GM12878 (cell line): Measurements from ENCODE around the gene COA1. TPM values are rescaled to one million over a fixed set of nuclear protein-coding genes. Genes with fewer than 3 reads are reported as not detected.

Experiments used
- ATF7 ChIP-seq: fragments of 450-650 bp; IDR thresholded peaks from 2 replicates; pipeline ENCODE4 v1.6.1; 2016; ENCODE audit warnings: low read depth, mild to moderate bottlenecking
- CHD1 ChIP-seq: IDR thresholded peaks from 2 replicates; pipeline ENCODE4 v1.6.1; 2012; ENCODE audit warnings: low read depth, low read length, improper control_type of control experiment
- E2F8 ChIP-seq: fragments of 450-650 bp; IDR thresholded peaks from 2 replicates; pipeline ENCODE4 v1.6.1; 2018; ENCODE audit warnings: mild to moderate bottlenecking, low read depth, moderate library complexity; ENCODE audit not compliant: partially characterized antibody
- GATAD2B ChIP-seq: fragments of 450-650 bp; conservative IDR thresholded peaks from 2 replicates; pipeline ENCODE4 v1.6.1; 2017; ENCODE audit warnings: low read depth, mild to moderate bottlenecking, moderate library complexity
- IKZF2 ChIP-seq, 2 experiments: fragments of 450-650 bp; IDR thresholded peaks; 2 replicates each; pipeline ENCODE4 v1.6.1; 2017; ENCODE audit warnings: mild to moderate bottlenecking in 2 of 2, moderate library complexity in 2 of 2
- IRF4 ChIP-seq: IDR thresholded peaks from 2 replicates; pipeline ENCODE4 v1.6.1; 2011; ENCODE audit warnings: low read depth, low read length
- MAX ChIP-seq: IDR thresholded peaks from 2 replicates; pipeline ENCODE4 v1.6.1; 2012; ENCODE audit warnings: low read depth, low read length, improper control_type of control experiment
- NKRF ChIP-seq: fragments of 450-650 bp; conservative IDR thresholded peaks from 2 replicates; pipeline ENCODE4 v1.6.1; 2017; ENCODE audit warnings: mild to moderate bottlenecking, moderate library complexity
- PKNOX1 ChIP-seq: fragments of 450-650 bp; IDR thresholded peaks from 2 replicates; pipeline ENCODE4 v1.6.1; 2016; ENCODE audit warnings: mild to moderate bottlenecking
- PML ChIP-seq: IDR thresholded peaks from 2 replicates; pipeline ENCODE4 v1.6.1; 2012; ENCODE audit warnings: low read length, inconsistent platforms
- RELB ChIP-seq: fragments of 450-650 bp; IDR thresholded peaks from 2 replicates; pipeline ENCODE4 v1.6.1; 2017; ENCODE audit warnings: low read depth, mild to moderate bottlenecking, moderate library complexity
- SUPT20H ChIP-seq: IDR thresholded peaks from 2 replicates; pipeline ENCODE4 v1.6.1; 2011; ENCODE audit warnings: low read depth, mild to moderate bottlenecking, low read length, moderate library complexity, borderline replicate concordance; ENCODE audit not compliant: control insufficient read depth
- ZNF217 ChIP-seq: fragments of 450-650 bp; IDR thresholded peaks from 2 replicates; pipeline ENCODE4 v1.6.1; 2017; ENCODE audit warnings: antibody characterized with exemption, mild to moderate bottlenecking
- ZNF592 ChIP-seq: fragments of 450-650 bp; IDR thresholded peaks from 2 replicates; pipeline ENCODE4 v1.6.1; 2017; ENCODE audit warnings: mild to moderate bottlenecking, moderate library complexity
- ZZZ3 ChIP-seq: IDR thresholded peaks from 2 replicates; pipeline ENCODE4 v1.6.1; 2011; ENCODE audit warnings: low read depth; ENCODE audit not compliant: control insufficient read depth, insufficient read length
- polyA plus RNA-seq, 11 experiments: library from polyadenylated mRNA; depleted of rRNA in 4 of 11; unstranded in 6 of 11; stranded (reverse) in 5 of 11; fragments of >200 nt; fragmentation: Nextera tagmentation in 4 of 11; fragmentation: Illumina TruSeq in 1 of 11; extraction: Ambion mirVana in 4 of 11; extraction: Trizol in 1 of 11; gene quantifications; 1 replicate in 1 of 11; 2 replicates in 10 of 11; pipeline versions ENCODE4 v1.2.1 to v1.2.3, GENCODE V29; 2011 to 2016; ENCODE audit warnings: inconsistent platforms in 2 of 11, missing spikeins in 2 of 11, low read depth in 1 of 11
- total RNA-seq, 4 experiments: library from RNA; depleted of rRNA in 3 of 4; stranded (reverse); fragments of >200 nt in 3 of 4; fragmentation: Illumina TruSeq in 1 of 4; extraction: Trizol in 1 of 4; gene quantifications; 2 replicates each; pipeline versions ENCODE4 v1.2.1 to v1.2.3, GENCODE V29; 2013 to 2021

The COA1 gene
- total and polyA plus RNA-seq, 10 of the 15 experiments (the other 5 are each of a cell fraction or from before 2014, with no cell fraction given) = 83.1 to 258 (median 111) TPM

- no peak for TF ChIP-seq E2F8
- no peak for TF ChIP-seq PML
- 0 out of 2 replicates have a peak, but pooled peaks have one; percentile 12 for TF ChIP-seq ATF7
- no peak for TF ChIP-seq MAX
- peak; percentile 96 for TF ChIP-seq IRF4
- TF ChIP-seq RELB = peak; percentile 5; the same call in 1 of the 2 replicates
- no peak for TF ChIP-seq ZNF592
- no peak; the same call in none of the 2 replicates for TF ChIP-seq PKNOX1
- TF ChIP-seq GATAD2B = peak; percentile 60
- peak; percentile 74; the same call in 1 of the 2 replicates for TF ChIP-seq ZNF217
- peak; percentile 97 to 98 for TF ChIP-seq IKZF2 (IDR thresholded peaks at IDR 0.05)
- TF ChIP-seq NKRF = no peak
- no peak for TF ChIP-seq ZZZ3
- no peak for TF ChIP-seq SUPT20H
- 0 out of 2 replicates have a peak, but pooled peaks have one; percentile 55 for TF ChIP-seq CHD1
These were observed 81.5 kb downstream of the COA1 start (continued) for GRCh38 chr7:43647673-43648472.
